Measurements from ENCODE around the gene PHOX2A. TPM values are rescaled to one million over a fixed set of nuclear protein-coding genes. Genes with fewer than 3 reads are reported as not detected.
"Not testable (repeated sequence)": the region's sequence is repeated elsewhere in the genome, so short reads cannot be mapped to it uniquely, and the experiment has no call there.

Gene PHOX2A
- total RNA-seq (not detected), polyA plus RNA-seq (ENCODE audit: insufficient read depth in 1 of 8, insufficient read length in 8 of 8, low replicate concordance in 1 of 8) (under 1 TPM in 1 of 8 donors, not detected in 7; 0.21 TPM)
- long read RNA-seq, donor 1 = 0 reads
- long read RNA-seq, donor 2 = 0 reads
- long read RNA-seq, donor 3, partial matches to known transcripts = 202 of 202 reads
- long read RNA-seq, donor 3, other reads (novel, unspliced or antisense) = 0 of 202 reads
- long read RNA-seq, donor 4 = 0 reads
- long read RNA-seq, donor 5, partial matches to known transcripts = 174 of 174 reads
- long read RNA-seq, donor 5, other reads (novel, unspliced or antisense) = 0 of 174 reads
- long read RNA-seq, donor 6 = 0 reads
- long read RNA-seq, donor 7 = 0 reads
- long read RNA-seq, donor 8 = 0 reads
- long read RNA-seq, donor 9 = 0 reads
- long read RNA-seq, donor 10 = 0 reads
- long read RNA-seq, donor 11 = 0 reads

GRCh38 chr11:72244060-72244360, at the start of gene PHOX2A:
Gene PHOX2A (minus strand): TSS chr11:72244176. CDS start chr11:72244004, 172 bp downstream.
- H3K4me1 ChIP-seq (ENCODE audit: control insufficient read depth, insufficient read depth, low read length) = peaks cover 27% of the 10 kb centered on the region
- peaks cover 94% of the 10 kb centered on the region for H3K27me3 ChIP-seq (ENCODE audit: control insufficient read depth, insufficient read depth, low read length)
- no peak within 1 kb of the TSS for H3K27ac ChIP-seq (ENCODE audit: low read length)
- H3K36me3 ChIP-seq (ENCODE audit: control insufficient read depth, insufficient read depth, low read length) = no peaks in the 10 kb centered on the region
- no peaks in the 10 kb centered on the region for H3K9me3 ChIP-seq (replicated peaks; ENCODE audit: control insufficient read depth, low read depth, low read length)
- DNase-seq = no peak
- H3K4me3 ChIP-seq (ENCODE audit: low read length) = peak within 1 kb of the TSS; percentile 10
- under 1% methylated on average over 34 of the region's 37 CpGs for WGBS (ENCODE audit: insufficient coverage)

- Histone ChIP-seq H3K4me1 (ENCODE audit: control insufficient read depth, insufficient read depth, low read length) (no peaks in the 10 kb centered on the region), H3K9me3 (replicated peaks; ENCODE audit: control insufficient read depth, low read depth, low read length) (no peaks in the 10 kb centered on the region), H3K4me3 (ENCODE audit: low read length) (no peak overlapping the region), H3K27ac (ENCODE audit: low read length) (no peak overlapping the region), H3K27me3 (ENCODE audit: control insufficient read depth, insufficient read depth, low read length) (no peaks in the 10 kb centered on the region), H3K36me3 (ENCODE audit: control insufficient read depth, insufficient read depth, low read length) (peaks cover 44% of the 10 kb centered on the region)
- 95% methylated on average over 10 of the region's 14 CpGs for WGBS (ENCODE audit: insufficient coverage)
- no peak for DNase-seq
Measured at GRCh38 chr11:72293391-72293790, 49.4 kb upstream of the PHOX2A start.

GRCh38 chr11:72292106-72292785, 48.3 kb upstream of the PHOX2A start:
- peaks cover 36% of the 10 kb centered on the region for H3K36me3 ChIP-seq (ENCODE audit: control insufficient read depth, insufficient read depth, low read length)
- no peak for DNase-seq
- H3K9me3 ChIP-seq (replicated peaks; ENCODE audit: control insufficient read depth, low read depth, low read length) = no peaks in the 10 kb centered on the region
- H3K4me1 ChIP-seq (ENCODE audit: control insufficient read depth, insufficient read depth, low read length) = no peaks in the 10 kb centered on the region
- H3K4me3 ChIP-seq (ENCODE audit: low read length) = no peak overlapping the region
- 71% methylated on average over 6 of the region's 8 CpGs for whole genome bisulfite sequencing (ENCODE audit: insufficient coverage)
- no peaks in the 10 kb centered on the region for H3K27me3 ChIP-seq (ENCODE audit: control insufficient read depth, insufficient read depth, low read length)
- H3K27ac ChIP-seq (ENCODE audit: low read length) = no peak overlapping the region

GRCh38 chr11:72290741-72291140, 46.8 kb upstream of the PHOX2A start:
- H3K27ac ChIP-seq (ENCODE audit: low read length); H3K27me3 ChIP-seq (ENCODE audit: control insufficient read depth, insufficient read depth, low read length); H3K4me3 ChIP-seq (ENCODE audit: low read length); H3K9me3 ChIP-seq (replicated peaks; ENCODE audit: control insufficient read depth, low read depth, low read length); DNase-seq; H3K4me1 ChIP-seq (ENCODE audit: control insufficient read depth, insufficient read depth, low read length): not testable (repeated sequence)
- H3K36me3 ChIP-seq (ENCODE audit: control insufficient read depth, insufficient read depth, low read length) = peaks cover 28% of the 10 kb centered on the region
- 70% methylated on average over 2 of the region's 6 CpGs for WGBS (ENCODE audit: insufficient coverage)

GRCh38 chr11:72287293-72287692, 43.3 kb upstream of the PHOX2A start:
- no peaks in the 10 kb centered on the region for H3K4me1 ChIP-seq (ENCODE audit: control insufficient read depth, insufficient read depth, low read length)
- H3K27ac ChIP-seq (ENCODE audit: low read length) = no peak overlapping the region
- H3K4me3 ChIP-seq (ENCODE audit: low read length) = no peak overlapping the region
- H3K36me3 ChIP-seq (ENCODE audit: control insufficient read depth, insufficient read depth, low read length) = peaks cover 3% of the 10 kb centered on the region
- DNase-seq = no peak
- no peaks in the 10 kb centered on the region for H3K27me3 ChIP-seq (ENCODE audit: control insufficient read depth, insufficient read depth, low read length)
- WGBS (ENCODE audit: insufficient coverage) = 80% methylated on average over 1 of the region's 2 CpGs
- no peaks in the 10 kb centered on the region for H3K9me3 ChIP-seq (replicated peaks; ENCODE audit: control insufficient read depth, low read depth, low read length)

- no peaks in the 10 kb centered on the region for H3K36me3 ChIP-seq (ENCODE audit: control insufficient read depth, insufficient read depth, low read length)
- DNase-seq = no peak
- no peaks in the 10 kb centered on the region for H3K9me3 ChIP-seq (replicated peaks; ENCODE audit: control insufficient read depth, low read depth, low read length)
- H3K27me3 ChIP-seq (ENCODE audit: control insufficient read depth, insufficient read depth, low read length) = no peaks in the 10 kb centered on the region
- H3K27ac ChIP-seq (ENCODE audit: low read length) = no peak overlapping the region
- H3K4me1 ChIP-seq (ENCODE audit: control insufficient read depth, insufficient read depth, low read length) = no peaks in the 10 kb centered on the region
- WGBS (ENCODE audit: insufficient coverage) = 87% methylated on average over 1 of the region's 2 CpGs
- H3K4me3 ChIP-seq (ENCODE audit: low read length) = no peak overlapping the region
Measured at GRCh38 chr11:72283947-72284346, 40.0 kb upstream of the PHOX2A start.

GRCh38 chr11:72280726-72281315, 36.8 kb upstream of the PHOX2A start:
- WGBS (ENCODE audit: insufficient coverage) = 89% methylated on average over 20 of the region's 24 CpGs
- H3K36me3 ChIP-seq (ENCODE audit: control insufficient read depth, insufficient read depth, low read length) = no peaks in the 10 kb centered on the region
- no peaks in the 10 kb centered on the region for H3K9me3 ChIP-seq (replicated peaks; ENCODE audit: control insufficient read depth, low read depth, low read length)
- H3K27ac ChIP-seq (ENCODE audit: low read length) = no peak overlapping the region
- H3K4me1 ChIP-seq (ENCODE audit: control insufficient read depth, insufficient read depth, low read length) = no peaks in the 10 kb centered on the region
- no peak overlapping the region for H3K4me3 ChIP-seq (ENCODE audit: low read length)
- DNase-seq = no peak
- H3K27me3 ChIP-seq (ENCODE audit: control insufficient read depth, insufficient read depth, low read length) = no peaks in the 10 kb centered on the region

GRCh38 chr11:72280037-72280436, 36.1 kb upstream of the PHOX2A start:
- DNase-seq = no peak
- Histone ChIP-seq H3K27me3 (ENCODE audit: control insufficient read depth, insufficient read depth, low read length) (no peaks in the 10 kb centered on the region), H3K36me3 (ENCODE audit: control insufficient read depth, insufficient read depth, low read length) (no peaks in the 10 kb centered on the region), H3K27ac (ENCODE audit: low read length) (no peak overlapping the region), H3K4me1 (ENCODE audit: control insufficient read depth, insufficient read depth, low read length) (no peaks in the 10 kb centered on the region), H3K9me3 (replicated peaks; ENCODE audit: control insufficient read depth, low read depth, low read length) (no peaks in the 10 kb centered on the region), H3K4me3 (ENCODE audit: low read length) (no peak overlapping the region)
- 86% methylated on average over 10 of the region's 12 CpGs for WGBS (ENCODE audit: insufficient coverage)

- Histone ChIP-seq H3K27ac (ENCODE audit: low read length) (no peak overlapping the region), H3K36me3 (ENCODE audit: control insufficient read depth, insufficient read depth, low read length) (no peaks in the 10 kb centered on the region), H3K4me3 (ENCODE audit: low read length) (no peak overlapping the region), H3K27me3 (ENCODE audit: control insufficient read depth, insufficient read depth, low read length) (no peaks in the 10 kb centered on the region), H3K4me1 (ENCODE audit: control insufficient read depth, insufficient read depth, low read length) (no peaks in the 10 kb centered on the region), H3K9me3 (replicated peaks; ENCODE audit: control insufficient read depth, low read depth, low read length) (no peaks in the 10 kb centered on the region)
- DNase-seq = peak; percentile 20
Measured at GRCh38 chr11:72278905-72279304, 34.9 kb upstream of the PHOX2A start.

GRCh38 chr11:72274435-72274834, 30.5 kb upstream of the PHOX2A start:
- Histone ChIP-seq H3K36me3 (ENCODE audit: control insufficient read depth, insufficient read depth, low read length) (no peaks in the 10 kb centered on the region), H3K27ac (ENCODE audit: low read length) (no peak overlapping the region), H3K4me3 (ENCODE audit: low read length) (no peak overlapping the region), H3K9me3 (replicated peaks; ENCODE audit: control insufficient read depth, low read depth, low read length) (no peaks in the 10 kb centered on the region), H3K4me1 (ENCODE audit: control insufficient read depth, insufficient read depth, low read length) (no peaks in the 10 kb centered on the region), H3K27me3 (ENCODE audit: control insufficient read depth, insufficient read depth, low read length) (peaks cover 5% of the 10 kb centered on the region)
- no peak for DNase-seq
- no CpG with 5 or more reads among the region's 6 CpGs for WGBS (ENCODE audit: insufficient coverage)
